Mesodermal cell (in vitro differentiated cells): Measurements from ENCODE around the gene SUMF2.
"Not testable (repeated sequence)": the region's sequence is repeated elsewhere in the genome, so short reads cannot be mapped to it uniquely, and the experiment has no call there.

Experiments used
- H3K27ac ChIP-seq: 2 replicates; pipeline ENCODE4 v1.7.0; 2013; ENCODE audit warnings: mild to moderate bottlenecking, low read depth, low read length, moderate library complexity; ENCODE audit not compliant: severe bottlenecking
- H3K36me3 ChIP-seq: 2 replicates; pipeline ENCODE4 v1.7.1; 2013; ENCODE audit warnings: mild to moderate bottlenecking, low read length, moderate library complexity; ENCODE audit not compliant: control insufficient read depth, insufficient read depth
- H3K4me1 ChIP-seq: one replicate; pipeline ENCODE4 v1.7.1; 2013; ENCODE audit warnings: mild to moderate bottlenecking, low read length; ENCODE audit not compliant: insufficient read depth, control insufficient read depth, poor library complexity, severe bottlenecking
- H3K4me3 ChIP-seq: 2 replicates; pipeline ENCODE4 v1.7.0; 2013; ENCODE audit warnings: low read length, control low read depth, mild to moderate bottlenecking; ENCODE audit not compliant: insufficient read depth, poor library complexity, severe bottlenecking; ENCODE audit errors: extremely low read depth
- H3K9me3 ChIP-seq: 2 replicates; pipeline ENCODE4 v1.7.1; 2013; ENCODE audit warnings: mild to moderate bottlenecking, low read length, moderate library complexity; ENCODE audit not compliant: control insufficient read depth
- WGBS, 2 experiments: methylation state at CpG; one replicate each; pipeline ENCODE4 v1.1.5; 2013; ENCODE audit warnings: missing lambda C conversion rate in 2 of 2; ENCODE audit not compliant: insufficient coverage in 2 of 2; 5-methylcytosine and 5-hydroxymethylcytosine counted together

Gene SUMF2

GRCh38 chr7:56106108-56107073, 42.3 kb downstream of the SUMF2 start, which contains the start of gene CHCHD2:
Gene CHCHD2 (minus strand): TSS chr7:56106476. CDS start chr7:56106413, 63 bp downstream.
- Histone ChIP-seq H3K4me1 (no peaks in the 10 kb centered on the region), H3K4me3 (peak within 1 kb of the TSS; percentile 74), H3K9me3 (peaks cover 10% of the 10 kb centered on the region), H3K36me3 (peaks cover 33% of the 10 kb centered on the region), H3K27ac (peak within 1 kb of the TSS; percentile 68)
- WGBS, 2 experiments: 24 to 31% methylated on average over 48 to 49 of the region's 57 CpGs

GRCh38 chr7:56107954-56108258, 43.8 kb downstream of the SUMF2 start:
- no CpG with 5 or more reads among the region's 1 CpG for WGBS, 2 experiments
- Histone ChIP-seq H3K4me1 (no peaks in the 10 kb centered on the region), H3K36me3 (peaks cover 18% of the 10 kb centered on the region), H3K4me3 (no peak overlapping the region), H3K27ac (no peak overlapping the region), H3K9me3 (peaks cover 10% of the 10 kb centered on the region)

- WGBS, 2 experiments: 67 to 78% methylated on average over 1 of the region's 1 CpG
- H3K4me1 ChIP-seq: no peaks in the 10 kb centered on the region
- peaks cover 17% of the 10 kb centered on the region for H3K9me3 ChIP-seq
- H3K27ac ChIP-seq: no peak overlapping the region
- H3K36me3 ChIP-seq: no peaks in the 10 kb centered on the region
- no peak overlapping the region for H3K4me3 ChIP-seq
These were observed 46.5 kb downstream of the SUMF2 start for GRCh38 chr7:56110611-56111010.

DNA sequence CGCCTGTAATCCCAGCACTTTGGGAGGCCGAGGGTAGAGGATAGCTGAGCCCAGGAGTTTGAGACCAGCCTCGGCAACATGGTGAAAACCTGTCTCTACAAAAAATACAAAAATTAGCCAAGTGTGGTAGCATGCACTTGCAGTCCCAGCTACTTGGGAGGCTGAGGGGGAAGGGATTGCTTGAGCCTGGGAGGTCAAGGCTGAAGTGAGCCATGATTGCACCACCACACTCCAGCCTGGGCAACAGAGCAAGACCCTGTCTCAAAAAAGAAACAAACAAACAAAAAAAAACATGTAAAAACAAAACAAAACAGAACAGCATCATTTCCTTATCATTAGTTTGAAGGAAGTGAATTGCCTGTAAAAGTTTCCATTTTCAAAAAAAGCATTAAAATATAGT, 48.2 kb downstream of the SUMF2 start:
- H3K4me3 ChIP-seq, H3K4me1 ChIP-seq, H3K36me3 ChIP-seq, H3K27ac ChIP-seq: not testable (repeated sequence)
- H3K9me3 ChIP-seq: peaks cover 12% of the 10 kb centered on the region
- WGBS, 2 experiments: 65 to 72% methylated on average over 2 to 3 of the region's 3 CpGs

DNA sequence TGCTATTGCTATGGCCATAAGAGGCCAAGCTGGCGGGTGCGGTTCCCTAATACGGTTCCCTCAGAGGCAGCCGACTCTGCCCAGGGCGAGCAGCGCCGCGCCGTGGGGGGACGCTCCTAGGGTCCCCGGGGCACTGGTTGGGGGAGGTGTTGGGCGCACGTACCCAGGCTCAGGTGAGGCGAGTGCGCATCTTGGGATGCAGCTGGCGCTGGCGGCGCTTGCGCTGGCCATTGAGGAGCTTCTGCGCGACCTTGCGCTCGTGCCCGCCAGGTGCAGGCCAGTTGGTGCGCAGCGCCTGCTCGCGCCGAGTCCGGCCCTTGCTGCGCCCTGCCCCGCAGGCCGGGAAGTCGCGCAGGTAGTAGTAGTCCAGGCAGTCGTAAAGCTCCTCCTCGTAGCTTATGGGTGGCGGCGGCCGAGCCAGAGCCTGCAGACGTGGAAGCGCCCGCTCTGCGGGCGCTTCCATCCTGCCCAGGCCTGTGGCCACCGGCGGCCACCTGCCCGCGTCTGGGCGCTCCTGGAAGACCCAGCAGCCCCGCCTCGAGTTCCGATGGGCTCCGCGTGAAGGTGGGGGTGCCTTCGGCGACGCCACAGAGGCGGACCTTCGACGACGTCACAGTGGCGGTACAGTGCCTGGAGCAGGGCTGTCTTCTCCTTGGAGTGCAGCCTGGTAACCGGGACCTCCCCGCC, 51.9 kb downstream of the SUMF2 start, which contains the start of gene NUPR2:
TSS of gene NUPR2 (minus strand) at position 566 of the 687 bp plus-strand sequence. CDS start at position 463, 103 bp downstream.
- H3K4me3 ChIP-seq: no peak within 1 kb of the TSS
- H3K9me3 ChIP-seq: peaks cover 7% of the 10 kb centered on the region
- no peak within 1 kb of the TSS for H3K27ac ChIP-seq
- 92 to 95% methylated on average over 47 to 63 of the region's 65 CpGs for WGBS, 2 experiments
- no peaks in the 10 kb centered on the region for H3K36me3 ChIP-seq
- no peaks in the 10 kb centered on the region for H3K4me1 ChIP-seq

DNA sequence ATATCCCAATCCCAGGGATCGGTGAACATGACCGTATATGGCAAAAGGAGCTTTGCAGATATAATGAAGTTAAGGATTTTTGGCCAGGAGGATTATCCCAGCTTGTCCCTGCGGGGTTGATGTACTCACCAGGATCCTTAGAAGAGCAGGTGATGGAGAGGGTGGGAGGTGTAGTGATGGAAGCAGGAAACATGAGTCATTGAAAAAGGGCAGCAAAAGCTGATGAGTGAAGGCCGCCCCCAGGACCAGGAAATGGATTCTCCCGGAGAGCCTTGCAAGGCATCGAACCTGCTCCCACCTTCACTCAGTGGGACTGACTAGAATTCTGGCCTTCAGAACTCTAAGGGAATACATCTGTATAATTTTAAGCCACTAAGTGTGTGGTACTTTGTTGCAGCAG, 57.4 kb downstream of the SUMF2 start:
- Histone ChIP-seq H3K9me3 (peaks cover 24% of the 10 kb centered on the region), H3K4me1 (no peaks in the 10 kb centered on the region), H3K27ac (no peak overlapping the region), H3K36me3 (no peaks in the 10 kb centered on the region), H3K4me3 (no peak overlapping the region)
- WGBS, 2 experiments: 72 to 91% methylated on average over 2 to 6 of the region's 6 CpGs

DNA sequence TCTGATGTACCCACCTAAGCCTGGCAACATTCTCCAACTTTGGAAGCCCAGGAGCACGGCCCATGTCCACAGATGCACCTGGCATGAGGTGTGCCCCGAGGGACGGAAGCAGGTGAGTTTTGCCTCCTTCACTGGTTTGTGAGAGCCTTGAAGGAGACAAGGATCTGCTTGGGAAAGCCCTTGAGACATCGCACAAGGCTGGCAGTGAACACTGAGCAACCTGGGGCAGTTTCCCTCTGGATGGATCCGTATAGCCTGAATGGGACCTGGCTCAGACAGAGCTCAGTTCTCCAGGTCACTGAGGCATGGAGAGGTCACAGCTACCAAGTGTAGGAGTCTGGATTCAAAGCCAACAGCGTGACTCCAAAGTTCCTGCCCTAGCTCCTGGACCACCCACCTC, 60.9 kb downstream of the SUMF2 start:
- no peaks in the 10 kb centered on the region for H3K36me3 ChIP-seq
- H3K9me3 ChIP-seq: peaks cover 38% of the 10 kb centered on the region
- WGBS, 2 experiments: 60 to 64% methylated on average over 4 of the region's 6 CpGs
- H3K27ac ChIP-seq: no peak overlapping the region
- no peak overlapping the region for H3K4me3 ChIP-seq
- no peaks in the 10 kb centered on the region for H3K4me1 ChIP-seq

GRCh38 chr7:56125831-56126230, 61.7 kb downstream of the SUMF2 start:
- H3K4me1 ChIP-seq: no peaks in the 10 kb centered on the region
- peaks cover 44% of the 10 kb centered on the region for H3K9me3 ChIP-seq
- H3K27ac ChIP-seq: no peak overlapping the region
- H3K4me3 ChIP-seq: no peak overlapping the region
- 70 to 74% methylated on average over 5 of the region's 8 CpGs for WGBS, 2 experiments
- no peaks in the 10 kb centered on the region for H3K36me3 ChIP-seq

GRCh38 chr7:56127241-56127975, 63.3 kb downstream of the SUMF2 start:
- Histone ChIP-seq H3K36me3 (no peaks in the 10 kb centered on the region), H3K9me3 (peaks cover 38% of the 10 kb centered on the region), H3K27ac (no peak overlapping the region), H3K4me1 (no peaks in the 10 kb centered on the region), H3K4me3 (no peak overlapping the region)
- WGBS, 2 experiments: 61% methylated on average over 2 of the region's 7 CpGs; no CpG with 5 or more reads in 1 of the 2 experiments
